Measurements from ENCODE around the gene IPO11.

Gene IPO11

DNA sequence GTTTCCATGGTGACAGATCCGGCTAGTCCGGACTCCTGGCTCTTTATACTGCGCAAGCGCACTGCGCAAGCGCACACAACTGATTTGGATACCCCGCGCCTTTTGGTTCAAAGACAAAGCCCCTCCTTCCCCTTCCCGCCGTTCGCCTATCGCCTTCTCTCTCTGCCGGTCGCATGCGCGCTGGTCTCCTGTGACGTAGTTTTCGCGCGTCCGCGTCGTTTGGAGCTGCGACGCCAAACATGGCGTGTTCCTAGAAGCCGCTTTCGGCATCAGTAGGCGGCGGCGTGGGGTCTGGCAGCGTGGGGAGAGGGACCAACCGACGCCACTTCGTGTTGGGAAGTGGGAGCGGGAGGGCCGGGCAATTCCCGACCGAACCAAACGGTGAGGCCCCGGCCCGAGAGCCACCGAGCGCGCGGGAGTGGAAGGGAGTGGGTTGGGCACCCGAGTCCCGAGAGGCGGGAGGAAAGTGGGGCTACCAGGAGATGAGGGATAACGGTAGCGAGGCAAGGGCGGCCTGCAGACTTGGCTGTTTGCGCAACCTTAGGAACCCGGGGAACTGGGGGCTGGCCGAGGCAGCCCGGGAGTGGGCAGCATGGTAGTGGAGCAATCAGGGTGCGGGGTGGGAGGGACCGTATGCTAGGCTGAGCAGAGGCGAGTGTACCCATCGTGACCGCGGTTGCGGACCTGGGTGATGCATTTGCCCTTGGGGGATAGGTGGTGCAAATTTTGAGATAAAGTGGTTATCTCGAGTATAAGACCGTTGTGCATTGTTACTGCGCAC lies at the start of gene IPO11:
Gene IPO11 (plus strand): TSS at position 215 of the 781 bp plus-strand sequence. CDS start 24,517 bp downstream, outside the sequence.
- peak; percentile 99 for DNase-seq

DNA sequence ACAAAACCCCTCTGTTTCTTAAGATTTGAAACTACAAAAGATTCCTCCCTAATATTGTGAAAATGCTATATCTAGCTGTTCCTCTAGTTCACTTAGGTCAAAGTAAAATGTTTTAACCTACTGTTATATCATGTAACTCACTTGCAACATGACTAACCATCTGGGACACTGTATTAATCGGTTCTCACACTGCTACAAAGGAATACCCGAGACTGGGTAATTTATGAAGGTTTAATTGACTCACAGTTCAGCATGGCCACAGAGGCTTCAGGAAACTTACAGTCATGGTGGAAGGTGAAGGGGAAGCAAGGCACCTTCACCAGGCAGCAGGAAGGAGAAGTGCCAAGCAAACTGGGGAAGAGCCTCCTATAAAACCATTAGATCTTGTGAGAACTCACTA lies 43.5 kb upstream of the IPO11 start:
- no peak for DNase-seq

DNA sequence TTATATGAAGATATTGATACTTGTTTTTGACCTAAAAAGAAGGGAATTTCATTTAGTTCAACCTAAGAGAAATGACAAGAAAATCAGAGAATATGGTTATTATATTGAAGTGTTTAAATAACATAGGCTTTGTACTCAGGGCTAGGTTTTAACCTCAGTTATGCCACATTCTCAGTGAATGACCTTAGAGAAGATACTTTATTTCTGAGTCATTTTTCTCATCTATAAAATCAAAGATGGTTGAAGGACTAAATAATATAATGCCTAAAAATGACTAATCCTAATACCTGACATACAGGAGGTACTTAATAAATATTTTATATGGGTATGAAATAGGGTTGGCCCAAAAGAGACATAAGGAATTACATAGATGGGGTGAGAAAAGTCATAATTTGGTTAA lies 41.2 kb upstream of the IPO11 start:
- DNase-seq, result no peak

DNA sequence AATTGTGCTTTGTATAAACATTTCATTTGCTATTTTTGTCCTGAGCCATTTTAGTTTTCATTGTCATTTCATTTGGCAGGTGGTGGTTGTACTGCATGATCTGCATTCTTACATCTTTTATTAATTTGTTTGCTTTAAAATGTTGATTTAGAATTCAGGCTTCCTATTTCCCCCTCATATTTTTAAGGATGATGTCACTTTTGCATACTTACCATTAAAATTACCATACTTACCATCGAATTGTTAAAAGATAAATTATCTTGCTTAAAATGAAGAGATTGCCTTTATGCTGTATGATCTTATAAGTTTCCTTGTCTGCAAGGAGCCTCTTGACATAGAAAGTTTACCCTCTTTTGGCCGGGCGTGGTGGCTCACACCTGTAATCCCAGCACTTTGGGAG lies 40.0 kb upstream of the IPO11 start:
- DNase-seq, result no peak

DNA sequence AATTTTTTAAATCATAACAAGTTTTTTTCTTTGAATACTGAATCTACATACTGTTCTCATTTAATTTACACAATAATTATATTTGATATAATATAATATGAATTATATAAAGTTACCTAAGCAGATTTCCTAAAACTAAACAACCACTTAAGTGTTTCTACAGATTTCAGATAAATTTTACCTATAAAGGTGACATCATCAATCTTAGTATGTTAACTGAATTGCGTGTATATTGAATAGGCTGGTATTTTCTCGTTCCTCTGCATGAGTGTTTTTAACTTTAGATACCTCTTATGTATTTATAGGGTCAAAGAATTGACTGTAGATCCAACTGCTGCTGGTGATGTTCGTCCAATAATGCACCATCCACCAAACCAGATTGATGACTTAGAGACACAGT lies 39.2 kb upstream of the IPO11 start:
- DNase-seq, result no peak

DNA sequence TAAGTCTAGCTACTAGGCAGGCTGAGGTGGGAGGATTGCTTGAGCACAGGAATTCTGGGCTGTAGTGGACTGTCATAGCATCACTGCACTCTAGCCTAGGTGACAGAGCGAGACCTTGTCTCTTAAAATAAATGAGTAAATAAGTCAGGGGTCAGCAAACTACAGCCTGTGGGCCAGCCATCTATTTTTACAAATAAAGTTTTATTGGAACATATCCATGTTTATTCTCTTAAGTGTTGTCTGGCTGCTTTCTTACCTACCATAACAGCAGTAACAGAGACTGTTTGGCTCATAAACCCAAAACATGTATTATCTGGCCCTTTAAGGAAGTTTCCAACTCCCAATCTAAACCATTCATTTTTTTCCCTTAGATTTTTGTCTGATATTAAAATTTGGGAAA lies 38.5 kb upstream of the IPO11 start:
- no peak for DNase-seq

DNA sequence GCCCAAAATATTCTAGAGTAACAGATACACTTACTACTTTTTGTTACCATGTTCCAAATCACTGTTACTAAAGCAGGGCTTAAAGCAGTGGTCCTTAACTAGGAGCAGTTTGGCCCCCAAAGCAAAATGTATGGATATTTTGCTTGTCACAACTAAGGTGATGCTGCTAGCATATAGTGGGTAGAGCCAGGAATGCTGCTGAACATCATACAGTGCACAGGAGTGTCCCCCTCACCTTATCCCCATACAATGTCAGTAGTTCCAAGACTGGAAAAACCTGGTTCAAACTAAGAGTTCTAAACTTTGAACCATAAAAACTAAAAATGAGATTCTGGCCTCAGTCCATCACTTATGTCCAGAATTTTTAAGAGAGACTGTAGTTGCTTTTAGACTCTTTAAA lies 36.9 kb upstream of the IPO11 start:
- DNase-seq, result no peak

DNA sequence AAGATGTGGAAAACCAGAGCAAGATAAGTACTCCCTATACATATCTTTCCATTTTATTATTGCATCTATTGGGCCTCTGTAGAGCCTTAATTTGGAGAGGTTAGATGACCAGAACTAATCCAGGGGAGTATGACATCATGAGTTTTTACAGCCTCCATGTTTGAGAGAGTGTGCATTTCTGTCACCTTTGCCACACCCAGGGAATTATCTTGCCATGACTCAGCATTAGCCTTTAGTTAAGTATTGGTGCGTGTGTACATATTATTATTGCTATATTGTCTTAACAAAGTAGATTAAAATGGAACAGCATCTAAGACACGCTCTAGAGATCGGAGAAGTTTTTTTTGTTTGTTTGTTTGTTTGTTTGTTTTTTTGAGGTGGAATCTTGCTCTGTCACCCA lies 36.5 kb upstream of the IPO11 start:
- no peak for DNase-seq

DNA sequence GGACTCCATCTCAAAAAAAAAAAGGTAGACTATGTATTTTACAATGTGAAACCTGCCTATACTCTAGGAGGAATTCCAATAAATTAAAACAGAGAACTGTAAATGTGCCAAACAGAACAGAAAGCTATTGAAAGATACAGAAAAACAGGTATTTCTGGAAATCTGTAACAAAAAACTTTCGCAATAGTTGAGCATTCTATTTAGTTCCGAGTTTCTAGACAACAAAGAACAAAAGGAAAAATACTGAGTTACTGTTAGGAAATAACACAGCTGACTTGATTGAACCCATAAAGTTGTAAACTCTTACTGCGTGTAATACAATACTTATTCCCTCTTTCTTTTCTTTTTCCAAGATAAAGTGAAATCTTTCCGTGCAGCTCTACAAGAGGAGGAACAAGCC lies 27.4 kb upstream of the IPO11 start:
- no peak for DNase-seq

DNA sequence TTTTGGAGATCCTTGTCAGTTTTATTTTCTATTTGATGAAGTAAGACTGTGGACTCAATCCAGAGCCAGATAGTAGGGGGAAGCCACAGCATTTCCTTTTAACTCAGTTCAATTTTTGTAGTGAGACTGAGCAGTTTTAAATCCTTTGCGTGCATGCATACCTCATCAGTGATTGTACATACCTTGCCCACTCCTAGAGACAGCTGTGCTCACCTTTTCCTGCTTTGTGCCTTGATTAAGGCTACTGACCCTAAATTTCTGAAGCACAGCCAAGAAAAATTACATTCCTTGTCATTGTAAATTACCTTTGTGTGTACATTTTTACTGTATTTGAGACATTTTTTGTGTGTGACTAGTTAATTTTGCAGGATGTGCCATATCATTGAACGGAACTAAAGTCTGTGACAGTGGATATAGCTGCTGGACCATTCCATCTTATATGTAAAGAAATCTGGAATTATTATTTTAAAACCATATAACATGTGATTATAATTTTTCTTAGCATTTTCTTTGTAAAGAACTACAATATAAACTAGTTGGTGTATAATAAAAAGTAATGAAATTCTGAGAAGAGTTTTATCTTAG lies 26.7 kb upstream of the IPO11 start:
- DNase-seq, result no peak

DNA sequence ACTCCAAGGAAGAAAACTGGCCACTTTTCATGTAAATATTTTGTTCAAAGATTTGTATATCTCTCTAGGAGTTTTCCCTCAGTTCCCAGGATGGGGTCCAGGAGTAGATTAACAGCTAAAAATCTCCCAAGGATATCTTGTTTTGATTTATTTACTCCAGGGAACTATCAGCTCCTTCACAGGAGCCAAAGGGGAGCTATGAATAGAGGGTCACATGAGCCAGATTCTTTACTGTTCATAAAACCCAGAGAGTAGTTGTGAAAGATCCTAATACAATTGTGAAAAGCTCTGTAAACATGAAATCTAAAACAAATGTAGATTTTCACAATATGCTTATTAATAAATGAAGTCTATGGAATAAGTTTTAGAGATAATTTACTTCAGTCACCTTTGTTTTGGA lies 25.7 kb upstream of the IPO11 start:
- no peak for DNase-seq

DNA sequence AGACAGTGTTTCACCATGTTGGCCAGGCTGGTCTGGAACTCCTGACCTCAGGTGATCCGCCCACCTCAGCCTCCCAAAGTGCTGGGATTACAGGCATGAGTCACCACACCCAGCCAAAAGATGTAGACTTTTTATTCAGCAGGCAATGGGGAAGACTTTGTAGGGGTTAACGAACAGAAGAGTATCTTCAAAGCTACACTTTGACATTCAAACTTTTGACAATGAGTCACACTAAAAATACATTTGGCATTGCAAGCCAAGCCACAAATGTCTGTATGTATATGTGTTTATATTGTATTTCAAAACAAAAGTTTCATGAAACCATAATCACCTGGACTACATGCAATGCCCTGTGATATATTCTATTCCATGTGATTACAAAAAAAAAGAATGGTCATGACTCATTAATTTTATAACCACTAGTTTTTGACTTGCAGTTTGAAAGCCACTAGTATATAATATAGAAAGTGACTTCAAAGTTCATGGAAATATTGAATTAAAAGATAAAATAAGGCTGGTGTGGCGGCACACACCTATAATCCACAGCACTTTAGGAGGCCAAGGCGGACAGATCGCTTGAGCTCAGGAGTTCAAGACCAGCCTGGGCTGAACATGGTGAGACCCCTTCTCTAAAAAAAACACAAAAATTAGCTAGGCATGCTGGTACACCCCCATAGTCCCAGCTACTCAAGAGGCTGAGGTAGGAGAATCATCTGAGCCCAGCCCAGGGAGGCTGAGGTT lies 17.2 kb upstream of the IPO11 start:
- DNase-seq, result no peak

DNA sequence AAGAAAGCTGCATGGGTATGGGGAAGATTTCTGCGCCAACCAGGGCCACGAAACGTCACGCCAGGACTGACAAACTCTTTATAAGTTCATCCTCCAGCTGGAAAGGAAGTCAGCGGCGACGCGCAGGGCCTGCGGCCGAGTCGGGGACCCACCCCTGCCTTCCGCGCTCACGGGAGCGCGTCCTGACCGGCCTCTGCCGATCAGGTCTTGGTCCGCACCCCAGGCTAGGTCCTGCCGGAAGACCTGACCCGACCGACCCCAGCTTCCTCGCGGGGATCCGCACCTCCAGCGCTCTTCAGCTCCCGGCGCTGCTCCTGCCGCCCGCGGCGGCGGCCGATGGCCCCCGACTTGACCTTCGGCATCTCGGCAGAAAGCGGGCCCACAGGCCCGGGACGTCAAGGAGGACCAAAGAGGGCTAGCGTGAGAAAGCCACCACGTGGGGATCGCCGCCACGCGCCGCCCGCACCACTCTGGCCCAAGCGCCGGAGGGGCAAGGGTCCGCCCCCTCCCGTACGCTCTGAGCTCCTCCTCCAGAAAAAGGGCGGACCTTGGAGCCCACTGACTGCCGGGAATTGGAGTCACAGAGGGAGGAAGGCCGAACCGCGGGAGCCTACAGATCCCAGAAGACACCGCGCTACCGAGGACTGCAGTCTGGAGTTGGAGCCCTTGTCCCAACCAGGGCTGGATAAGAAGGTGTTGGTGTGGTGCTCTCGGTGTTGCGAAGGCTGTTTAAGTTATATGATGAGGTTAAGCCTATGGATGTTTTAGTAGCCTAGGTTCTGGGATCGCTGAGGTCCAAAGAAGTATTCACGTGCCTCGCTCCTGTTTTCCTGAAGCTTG lies 8.9 kb upstream of the IPO11 start, which contains the start of gene DIMT1:
Gene DIMT1 (minus strand): TSS at position 495 of the 840 bp plus-strand sequence. CDS start 133 bp downstream, at position 362.
- peak; percentile 99 for DNase-seq

DNA sequence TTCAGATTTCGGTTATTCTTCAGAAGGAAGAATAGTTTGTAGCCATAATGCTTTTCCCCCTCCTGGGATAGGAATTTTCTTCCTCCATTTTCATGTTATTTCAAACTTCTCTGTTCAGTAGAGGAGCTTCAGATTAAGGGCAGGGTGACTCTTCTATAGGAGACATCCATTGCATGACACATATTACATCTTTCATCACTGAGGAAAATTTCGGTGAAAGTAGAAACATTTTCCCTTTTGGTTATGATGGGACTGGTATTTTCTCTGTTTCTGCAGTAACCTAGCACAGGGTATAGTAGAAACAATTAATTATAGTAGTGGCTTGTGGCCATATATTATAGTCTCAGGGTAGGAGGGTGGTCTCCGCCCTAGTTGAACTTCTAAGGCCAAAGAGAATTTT lies 1.1 kb downstream of the IPO11 start:
- no peak for DNase-seq

DNA sequence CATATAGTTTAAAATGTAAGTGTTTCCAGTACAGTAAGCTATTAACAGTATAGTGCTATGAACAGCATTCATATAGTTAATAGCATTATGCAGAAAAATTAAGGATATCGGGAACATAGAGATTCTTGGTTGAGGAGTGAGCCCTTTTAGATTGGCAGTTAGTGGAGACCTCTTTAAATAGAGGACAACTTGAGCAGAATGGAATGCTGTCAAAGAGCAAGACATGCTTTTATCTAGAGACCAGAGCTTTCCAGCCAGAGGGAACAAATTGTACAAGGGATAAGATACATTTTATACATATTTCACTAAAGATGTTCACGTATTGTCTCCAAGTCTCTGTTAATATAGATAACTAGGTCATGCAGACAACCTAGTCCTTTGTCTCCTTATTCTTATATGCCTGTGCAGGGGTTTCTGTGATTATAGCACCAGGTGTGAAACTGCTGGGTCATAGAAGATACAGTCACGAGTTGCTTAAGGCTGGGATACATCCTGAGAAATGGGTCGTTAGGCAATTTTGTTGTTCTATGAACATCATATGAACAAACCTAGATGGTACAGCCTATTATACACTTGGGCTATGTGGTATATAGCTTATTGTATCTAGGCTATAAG lies 6.0 kb downstream of the IPO11 start:
- no peak for DNase-seq

DNA sequence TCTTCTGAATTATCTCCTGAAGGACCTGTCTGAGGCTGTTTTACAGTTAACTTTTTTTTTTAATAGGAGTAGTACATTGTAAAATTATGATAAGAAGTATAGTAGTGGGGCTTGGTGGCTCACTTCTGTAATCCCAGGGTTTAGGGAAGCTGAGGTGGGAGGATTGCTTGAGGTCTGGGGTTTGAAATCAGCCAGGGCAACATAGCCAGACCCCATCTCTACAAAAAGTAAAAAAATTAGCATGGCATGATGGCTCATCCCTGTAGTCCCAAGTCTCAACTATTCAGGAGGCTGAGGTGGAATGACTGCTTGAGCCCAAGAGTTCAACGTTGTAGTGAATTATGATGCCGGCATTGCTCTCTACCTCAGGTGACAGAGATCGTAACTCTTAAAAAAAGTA lies 7.0 kb downstream of the IPO11 start:
- no peak for DNase-seq

DNA sequence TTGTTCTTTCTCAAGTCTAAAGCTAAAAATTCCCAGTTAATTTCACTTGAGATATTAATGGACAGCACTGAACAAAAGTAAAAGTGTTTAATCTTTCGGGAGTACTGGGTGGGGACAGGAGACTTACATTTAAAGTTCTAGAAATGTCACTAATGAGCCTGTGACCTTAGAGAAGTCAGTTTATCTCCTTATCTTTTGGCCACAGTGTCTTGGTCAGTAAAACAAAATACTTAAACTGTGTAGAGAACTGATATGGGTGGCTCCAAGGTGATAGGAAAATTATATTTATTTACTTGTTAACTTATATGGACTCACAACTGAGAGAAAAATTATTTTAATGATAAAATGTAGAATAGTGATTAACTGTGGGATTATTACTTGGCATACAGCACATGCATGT lies 8.9 kb downstream of the IPO11 start:
- DNase-seq, result no peak

DNA sequence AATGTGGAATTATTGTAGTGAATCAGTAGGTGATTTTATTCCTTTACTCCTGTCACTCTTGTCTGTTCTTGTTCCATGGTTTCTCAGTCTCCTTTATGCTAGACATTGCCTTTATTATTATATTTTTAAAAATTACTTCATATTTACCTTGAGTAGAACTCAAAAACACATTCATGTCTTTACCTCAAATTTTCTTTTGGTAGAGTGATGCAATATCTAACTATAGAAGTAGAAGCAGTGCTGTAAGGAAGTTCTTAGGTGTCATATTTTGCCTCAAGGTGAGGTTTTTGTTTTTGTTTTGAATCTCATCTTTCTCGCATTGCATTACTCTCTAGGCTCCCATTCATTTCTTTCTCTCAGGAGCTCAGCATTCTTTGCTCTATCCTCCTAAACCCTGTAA lies 12.2 kb downstream of the IPO11 start:
- DNase-seq, result no peak

DNA sequence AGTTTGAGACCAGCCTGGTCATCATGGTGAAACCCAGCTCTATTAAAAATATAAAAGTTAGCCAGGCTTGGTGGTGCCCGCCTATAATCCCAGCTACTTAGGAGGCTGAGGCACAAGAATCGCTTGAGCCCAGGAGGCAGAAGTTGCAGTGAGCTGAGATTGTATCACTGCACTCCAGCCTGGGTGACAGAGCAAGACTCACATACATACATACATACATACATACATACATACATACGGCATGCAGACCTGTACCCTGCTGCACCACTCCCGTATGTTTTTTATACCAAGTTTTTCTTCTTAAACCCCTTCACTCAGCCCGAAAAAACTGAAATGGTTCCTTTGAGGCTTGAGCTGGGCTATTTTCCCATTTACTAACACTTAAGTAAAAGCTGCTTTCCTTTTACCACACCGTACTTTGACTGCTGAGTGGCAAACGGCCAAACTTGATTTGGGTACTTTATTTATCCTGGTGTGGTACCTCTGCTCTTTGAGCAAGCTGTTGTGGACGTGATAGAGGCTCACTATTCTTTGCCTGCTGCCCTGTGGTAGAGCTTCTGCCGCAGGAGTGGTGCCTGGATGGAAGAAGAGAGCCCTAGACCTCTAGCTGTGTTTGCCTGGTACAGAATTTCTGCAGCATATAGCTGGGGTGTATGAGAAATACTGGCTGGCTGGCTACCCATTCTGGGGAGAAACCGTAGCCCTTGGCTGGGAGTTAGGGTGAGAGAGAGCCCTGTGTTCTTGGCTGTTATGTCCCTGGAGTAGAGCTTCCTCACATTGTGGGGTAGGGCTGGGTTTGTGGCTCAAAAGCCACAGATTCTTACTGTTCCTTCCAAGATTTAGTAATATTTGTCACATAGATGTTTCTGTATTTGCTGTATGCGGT lies 19.4 kb downstream of the IPO11 start:
- no peak for DNase-seq

DNA sequence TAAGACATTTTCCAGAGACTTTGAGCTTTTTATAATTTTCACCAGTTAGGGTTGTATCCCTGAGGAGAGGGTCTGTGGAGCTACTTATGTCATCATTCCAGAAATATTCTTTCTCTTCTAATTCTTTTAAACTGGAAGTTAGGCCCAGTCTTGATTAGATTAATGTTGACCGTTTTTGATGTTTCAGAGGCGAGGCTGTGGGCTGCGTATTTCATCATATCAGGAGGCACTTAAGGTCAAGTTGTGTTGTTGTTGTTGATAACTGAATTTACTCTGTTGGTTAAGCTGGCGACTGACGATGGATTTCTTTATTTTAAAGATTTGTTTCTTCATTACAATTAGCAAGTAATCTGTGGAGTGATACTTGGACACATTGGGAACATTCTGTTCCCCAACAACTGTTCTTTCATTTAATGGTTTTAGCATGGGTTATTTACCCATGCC lies 20.1 kb downstream of the IPO11 start:
- no peak for DNase-seq

DNA sequence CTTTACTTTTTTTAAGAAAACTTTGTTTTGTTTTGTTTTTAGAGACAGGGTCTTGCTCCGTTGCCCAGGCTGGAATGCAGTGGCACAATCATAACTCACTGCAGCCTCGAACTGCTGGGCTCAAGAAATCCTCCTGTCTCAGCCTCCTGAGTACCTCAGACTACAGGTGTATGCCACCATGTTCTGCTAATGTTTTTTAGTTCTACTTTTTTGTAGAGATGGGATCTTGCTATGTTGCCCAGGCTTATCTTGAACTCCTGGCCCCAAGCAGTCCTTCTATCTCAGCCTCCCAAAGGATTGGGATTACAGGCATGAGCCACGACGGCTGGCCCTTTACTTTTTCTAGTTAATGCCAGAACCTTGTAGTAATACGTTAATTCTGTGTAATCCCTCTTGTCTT lies 36.0 kb downstream of the IPO11 start:
- no peak for DNase-seq

DNA sequence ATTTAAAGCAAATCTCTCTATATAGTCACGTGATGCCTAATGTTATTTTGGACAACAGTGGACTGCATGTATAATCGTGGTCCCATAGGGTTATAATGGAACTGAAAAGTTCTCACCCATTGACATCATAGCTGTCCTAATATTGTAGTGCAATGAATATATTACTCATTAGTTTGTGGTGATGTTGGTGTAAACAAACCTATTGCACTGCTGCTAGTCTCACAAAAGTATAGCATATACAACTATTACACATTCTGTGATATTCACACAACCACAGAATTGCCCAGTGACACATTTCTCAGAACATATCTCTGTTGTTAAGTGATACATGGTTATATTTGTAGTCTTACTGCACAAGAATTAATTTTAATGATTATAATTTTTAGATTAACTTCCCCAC lies 37.7 kb downstream of the IPO11 start:
- no peak for DNase-seq
